Measurements from ENCODE around the gene CMTM3.

Gene CMTM3

GRCh38 chr16:66662445-66663194 is 58.1 kb downstream of the CMTM3 start:
- no peak for DNase-seq

Data from fibroblast of skin of abdomen (primary cell).